AG09309 (cell line): ENCODE measurements around the gene NPB.

Source experiments
- DNase-seq: peaks from one replicate; pipeline ENCODE4 v3.0.0-alpha.2; 2010; ENCODE audit warnings: low read depth
- H3K4me3 ChIP-seq: 2 replicates; pipeline ENCODE4 v1.5.1; 2011; ENCODE audit warnings: mild to moderate bottlenecking, low read depth, low read length, moderate library complexity; ENCODE audit not compliant: control insufficient read depth
- CTCF ChIP-seq: IDR thresholded peaks from 2 replicates; pipeline ENCODE4 v1.5.1; 2011; ENCODE audit warnings: mild to moderate bottlenecking, low read depth, low read length, inconsistent platforms; ENCODE audit not compliant: insufficient read depth, control insufficient read depth; ENCODE audit errors: missing control alignments

NPB gene

GRCh38 chr17:81927152-81927652 lies 25.2 kb downstream of the NPB start:
- H3K4me3 ChIP-seq: peak overlapping the region; percentile 78
- DNase-seq: no peak
- TF ChIP-seq CTCF: no peak

- H3K4me3 ChIP-seq: peak within 1 kb of the TSS; percentile 78
- peak; percentile 57 for DNase-seq
- TF ChIP-seq CTCF: no peak
Observed at GRCh38 chr17:81927653-81928543, 25.9 kb downstream of the NPB start, which contains the start of gene MAFG. MAFG (minus strand) TSS chr17:81927735; CDS start chr17:81923185, 4,550 bp downstream.

- DNase-seq: no peak
- H3K4me3 ChIP-seq: peak overlapping the region; percentile 54
- TF ChIP-seq CTCF: no peak
Observed at GRCh38 chr17:81928544-81929252, 26.7 kb downstream of the NPB start.

- no peak for DNase-seq
- H3K4me3 ChIP-seq: no peak overlapping the region
- no peak for TF ChIP-seq CTCF
Observed at GRCh38 chr17:81929253-81930141, 27.5 kb downstream of the NPB start.

GRCh38 chr17:81930142-81931125 lies 28.4 kb downstream of the NPB start:
- no peak overlapping the region for H3K4me3 ChIP-seq
- DNase-seq: no peak
- no peak for TF ChIP-seq CTCF
